GM21528 (cell line): ENCODE measurements around the gene TTC38.

ENCODE experiments used
- ATAC-seq: cut with Tn5 transposase; IDR thresholded peaks from one replicate; pipeline ENCODE4 v1.9.1; 2021; ENCODE audit warnings: mild to moderate bottlenecking, moderate library complexity; ENCODE audit not compliant: unreplicated experiment, low FRiP score

The TTC38 gene

GRCh38 chr22:46275455-46276122 is 7.8 kb downstream of the TTC38 start:
- ATAC-seq: no peak

GRCh38 chr22:46276563-46276962 is 8.8 kb downstream of the TTC38 start:
- no peak for ATAC-seq

- ATAC-seq: no peak
These were observed 11.1 kb downstream of the TTC38 start for GRCh38 chr22:46278656-46279645.

GRCh38 chr22:46280063-46280817 is 12.4 kb downstream of the TTC38 start:
- no peak for ATAC-seq

GRCh38 chr22:46280999-46281623 is 13.3 kb downstream of the TTC38 start:
- no peak for ATAC-seq

GRCh38 chr22:46281866-46282678 is 14.3 kb downstream of the TTC38 start:
- no peak for ATAC-seq

- no peak for ATAC-seq
These were observed 18.2 kb downstream of the TTC38 start for GRCh38 chr22:46286006-46286405.

GRCh38 chr22:46286941-46287872 is 19.4 kb downstream of the TTC38 start:
- no peak for ATAC-seq

GRCh38 chr22:46287873-46288751 is 20.3 kb downstream of the TTC38 start:
- peak; percentile 56 for ATAC-seq

- no peak for ATAC-seq
These were observed 21.0 kb downstream of the TTC38 start for GRCh38 chr22:46288846-46289243.

GRCh38 chr22:46289244-46289891 is 21.6 kb downstream of the TTC38 start:
- no peak for ATAC-seq

- ATAC-seq: no peak
These were observed 22.5 kb downstream of the TTC38 start for GRCh38 chr22:46290121-46290842.

GRCh38 chr22:46290843-46291785 is 23.3 kb downstream of the TTC38 start:
- no peak for ATAC-seq

- ATAC-seq: no peak
These were observed 24.4 kb downstream of the TTC38 start for GRCh38 chr22:46292173-46292572.

- ATAC-seq: no peak
These were observed 24.9 kb downstream of the TTC38 start for GRCh38 chr22:46292732-46293131.
